GM12872 (cell line): ENCODE data around the gene GPR35.

Experiments used
- TF ChIP-seq, protein P1 (sequence below): IDR thresholded peaks from 3 replicates; pipeline ENCODE4 v1.5.1; 2011; ENCODE audit warnings: low read depth, mild to moderate bottlenecking, low read length, moderate library complexity; ENCODE audit not compliant: insufficient read depth

GPR35 gene

DNA sequence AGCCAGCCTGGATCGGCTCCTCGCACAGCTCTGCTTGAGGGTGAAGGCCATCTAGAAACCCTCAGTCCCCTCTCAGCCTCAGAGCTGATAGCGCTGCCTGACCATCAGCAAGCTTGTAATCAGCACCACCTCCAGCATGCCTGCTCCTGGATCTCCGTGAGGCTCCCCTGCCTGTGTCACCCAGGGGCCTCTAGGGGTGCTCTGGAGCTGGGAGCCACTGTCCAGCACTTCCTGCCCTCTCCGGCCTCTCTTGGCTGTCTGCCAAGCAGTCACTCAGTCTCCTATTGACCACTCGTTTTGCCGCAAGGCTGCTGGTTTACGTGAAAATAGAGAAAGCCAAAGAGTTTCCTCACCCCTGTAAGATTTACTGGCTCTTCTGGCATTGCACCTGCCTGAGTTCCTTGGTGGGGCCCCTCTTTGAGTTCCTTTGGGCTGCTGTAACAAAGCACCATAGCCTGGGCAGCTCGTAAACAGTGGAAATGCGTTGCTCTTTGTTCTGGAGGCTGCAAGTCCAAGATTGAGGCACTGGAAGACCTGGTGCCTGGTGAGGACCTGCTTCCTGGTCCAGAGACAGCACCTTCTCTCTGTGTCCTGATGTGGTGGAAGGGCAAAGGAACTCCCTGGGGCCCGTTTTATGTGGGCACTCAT, 20.9 kb upstream of the GPR35 start:
- TF ChIP-seq, protein P1, sequence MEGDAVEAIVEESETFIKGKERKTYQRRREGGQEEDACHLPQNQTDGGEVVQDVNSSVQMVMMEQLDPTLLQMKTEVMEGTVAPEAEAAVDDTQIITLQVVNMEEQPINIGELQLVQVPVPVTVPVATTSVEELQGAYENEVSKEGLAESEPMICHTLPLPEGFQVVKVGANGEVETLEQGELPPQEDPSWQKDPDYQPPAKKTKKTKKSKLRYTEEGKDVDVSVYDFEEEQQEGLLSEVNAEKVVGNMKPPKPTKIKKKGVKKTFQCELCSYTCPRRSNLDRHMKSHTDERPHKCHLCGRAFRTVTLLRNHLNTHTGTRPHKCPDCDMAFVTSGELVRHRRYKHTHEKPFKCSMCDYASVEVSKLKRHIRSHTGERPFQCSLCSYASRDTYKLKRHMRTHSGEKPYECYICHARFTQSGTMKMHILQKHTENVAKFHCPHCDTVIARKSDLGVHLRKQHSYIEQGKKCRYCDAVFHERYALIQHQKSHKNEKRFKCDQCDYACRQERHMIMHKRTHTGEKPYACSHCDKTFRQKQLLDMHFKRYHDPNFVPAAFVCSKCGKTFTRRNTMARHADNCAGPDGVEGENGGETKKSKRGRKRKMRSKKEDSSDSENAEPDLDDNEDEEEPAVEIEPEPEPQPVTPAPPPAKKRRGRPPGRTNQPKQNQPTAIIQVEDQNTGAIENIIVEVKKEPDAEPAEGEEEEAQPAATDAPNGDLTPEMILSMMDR = peak; percentile 66

DNA sequence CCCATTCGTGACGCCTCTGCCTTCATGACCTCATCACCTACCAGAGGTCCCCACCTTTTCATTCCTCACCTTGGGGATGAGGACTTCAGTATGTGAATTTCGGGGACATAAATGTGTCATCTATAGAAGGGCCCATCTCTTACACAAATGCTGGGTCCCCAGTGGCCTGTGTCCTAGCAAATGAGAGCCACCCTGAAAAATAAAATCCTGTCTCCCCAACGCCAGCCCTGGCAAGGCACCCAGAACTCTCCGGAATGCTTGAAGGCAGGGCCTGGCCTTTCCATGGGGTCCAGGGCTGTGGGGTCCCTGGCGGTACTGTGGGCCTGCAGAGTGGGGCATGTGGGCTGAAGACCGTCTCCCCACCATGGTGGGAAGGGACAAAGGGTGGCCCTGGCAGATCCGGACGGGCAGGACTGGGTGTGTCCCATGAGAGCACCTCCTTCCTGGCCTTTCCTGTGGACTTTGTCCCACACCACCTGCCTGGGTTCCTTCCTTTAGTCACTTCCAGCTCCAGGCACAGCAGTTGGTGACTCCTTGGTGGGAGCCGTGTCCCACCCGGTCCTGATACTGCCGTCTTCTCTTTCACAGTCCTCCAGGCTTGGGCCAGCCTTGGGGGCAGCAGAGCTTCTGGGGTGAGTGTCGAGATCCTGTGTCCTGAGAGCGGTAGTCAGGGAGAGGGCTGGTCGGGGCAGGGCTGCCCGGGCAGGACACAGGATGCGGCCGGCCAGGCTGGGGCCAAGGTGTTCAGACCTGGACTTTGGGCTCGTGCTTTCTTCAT, 20.2 kb upstream of the GPR35 start:
- TF ChIP-seq, protein P1 = no peak

DNA sequence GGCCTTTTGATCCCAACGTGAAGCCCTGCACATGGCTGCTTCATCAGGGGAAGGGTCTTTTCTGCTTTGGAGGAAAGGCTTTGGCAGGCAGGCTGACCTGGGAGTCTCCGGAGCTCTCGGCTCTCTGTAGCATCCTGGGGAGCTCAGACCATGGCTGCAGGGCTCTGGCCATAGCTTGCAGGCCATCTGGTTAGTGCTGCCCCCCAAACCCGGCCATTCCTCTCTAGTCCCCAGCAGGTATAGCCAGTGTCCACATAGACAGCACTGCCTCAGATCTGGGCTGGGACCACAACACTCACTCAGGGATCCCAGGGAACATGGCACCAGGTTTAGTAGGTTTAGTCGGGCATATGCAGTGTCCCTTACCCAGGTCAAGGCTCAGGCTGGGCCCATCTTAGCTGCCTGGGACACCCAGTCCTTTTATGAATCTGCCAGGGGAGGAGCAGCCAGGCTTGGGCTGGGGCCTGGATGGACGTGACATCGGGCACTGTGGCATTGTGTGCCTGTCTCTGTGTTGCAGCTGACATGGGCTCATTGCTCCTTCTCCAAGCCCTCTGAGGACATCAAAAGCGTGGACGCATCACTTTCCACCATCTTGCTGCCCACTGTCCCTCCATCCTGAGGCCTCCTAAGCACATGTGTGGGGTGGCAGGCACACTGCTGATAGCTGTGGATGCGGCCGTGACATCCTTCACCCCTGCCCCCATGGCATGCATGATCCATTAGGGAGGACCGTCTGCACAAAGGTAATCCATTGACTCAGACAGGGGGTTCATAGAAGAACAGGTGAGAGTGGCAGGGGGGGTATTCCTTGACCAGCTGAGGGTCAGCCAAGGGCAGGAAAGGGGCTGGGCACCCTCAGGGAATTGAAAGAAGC, 19.2 kb upstream of the GPR35 start:
- TF ChIP-seq, protein P1 = no peak

DNA sequence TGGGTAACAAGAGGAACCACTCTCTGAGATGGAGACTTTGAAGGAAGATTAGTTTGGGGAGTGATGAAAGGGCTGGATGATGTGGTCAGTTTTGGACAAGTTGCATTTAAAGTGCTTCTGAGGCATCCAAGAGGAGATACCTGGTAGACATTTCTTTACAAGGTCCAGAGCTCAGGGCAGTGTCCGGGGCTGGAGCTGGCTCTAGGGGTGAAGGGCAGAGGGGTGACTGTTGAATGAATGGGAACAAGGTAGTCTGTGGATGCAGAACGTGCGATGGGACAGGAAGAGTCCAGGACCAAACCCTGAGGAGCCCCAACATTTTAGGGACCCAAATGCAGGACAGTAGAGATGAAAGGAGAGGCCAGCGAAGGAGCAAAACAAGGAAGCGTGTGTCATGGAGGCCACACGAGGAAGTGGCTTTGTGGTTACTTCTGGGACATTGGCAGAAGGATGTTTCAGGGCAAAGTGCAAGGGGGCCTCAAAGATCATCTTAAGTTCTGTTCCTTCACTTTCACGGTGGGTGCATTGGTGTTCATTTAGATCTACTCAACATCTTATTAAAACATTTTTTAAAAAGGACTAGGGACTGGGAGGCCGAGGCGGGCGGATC, 13.6 kb upstream of the GPR35 start:
- TF ChIP-seq, protein P1 = no peak

DNA sequence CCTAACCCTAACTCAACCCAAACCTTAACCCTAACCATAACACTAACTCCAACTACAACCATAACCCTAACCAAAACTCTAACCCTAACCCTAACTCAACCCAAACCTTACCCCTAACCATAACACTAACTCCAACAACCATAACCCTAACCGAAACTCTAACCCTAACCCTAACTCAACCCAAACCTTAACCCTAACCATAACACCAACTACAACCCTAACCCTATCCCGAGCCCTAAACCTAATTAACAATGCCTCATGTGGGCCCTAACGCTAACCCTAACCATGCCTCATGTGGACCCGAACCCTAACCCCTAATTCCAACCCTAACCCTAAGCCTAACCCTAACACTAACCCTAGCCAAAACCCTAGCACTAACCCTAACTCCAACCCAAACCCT, 11.5 kb upstream of the GPR35 start:
- TF ChIP-seq, protein P1 = no peak

DNA sequence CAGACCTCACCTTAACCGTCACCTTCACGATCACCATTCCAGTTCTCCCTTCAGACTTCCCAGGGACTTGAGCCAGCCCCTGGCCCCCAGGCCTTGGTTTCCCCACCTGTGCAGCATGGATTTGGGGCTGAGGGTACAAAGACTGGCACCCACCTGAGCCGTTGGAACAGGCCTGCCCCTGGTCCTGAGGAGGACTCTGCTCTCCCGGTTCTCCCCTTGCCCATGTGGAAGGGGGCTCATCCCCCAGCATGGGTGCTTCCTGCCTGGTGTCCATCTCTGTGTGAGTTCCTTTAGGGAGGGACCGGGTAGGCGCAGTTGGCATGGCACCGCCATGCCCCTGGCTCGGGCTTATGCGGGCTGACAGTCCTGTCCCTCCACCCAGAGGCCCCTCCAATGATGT, 10.9 kb upstream of the GPR35 start:
- TF ChIP-seq, protein P1 = no peak

DNA sequence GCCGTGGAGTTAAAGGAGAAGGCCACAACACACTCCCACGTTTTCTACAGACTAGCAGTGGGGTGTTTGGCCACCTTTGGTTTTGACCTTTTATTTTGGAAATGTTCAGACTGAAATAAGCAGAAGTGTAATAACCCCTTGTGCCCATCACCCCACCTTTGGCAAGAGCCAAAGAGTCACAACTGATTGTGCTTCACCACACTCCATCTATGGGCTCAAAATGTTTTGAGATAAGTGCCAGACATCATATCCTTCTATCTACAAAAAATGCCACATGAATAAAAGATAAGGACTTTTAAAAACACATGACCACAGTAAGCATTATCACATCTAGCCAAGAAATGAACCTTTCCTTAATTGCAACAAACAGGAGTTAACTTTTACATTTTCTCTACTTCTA, 9.9 kb upstream of the GPR35 start:
- TF ChIP-seq, protein P1 = no peak
